GM21825 (cell line): Measurements from ENCODE around the gene PCDHB16.
"Not testable (repeated sequence)": the region's sequence is repeated elsewhere in the genome, so short reads cannot be mapped to it uniquely, and the experiment has no call there.

Experiments used
- ATAC-seq: cut with Tn5 transposase; IDR thresholded peaks from one replicate; pipeline ENCODE4 v1.9.1; 2021; ENCODE audit warnings: mild to moderate bottlenecking, moderate library complexity; ENCODE audit not compliant: unreplicated experiment

Gene PCDHB16

GRCh38 chr5:141224844-141225243 lies 42.7 kb downstream of the PCDHB16 start:
- ATAC-seq, result not testable (repeated sequence)

GRCh38 chr5:141225421-141225820 lies 43.2 kb downstream of the PCDHB16 start:
- ATAC-seq, result not testable (repeated sequence)

GRCh38 chr5:141234109-141234667 lies 52.0 kb downstream of the PCDHB16 start:
- no peak for ATAC-seq
